ENCODE data around the gene CLTB.

Gene CLTB

DNA sequence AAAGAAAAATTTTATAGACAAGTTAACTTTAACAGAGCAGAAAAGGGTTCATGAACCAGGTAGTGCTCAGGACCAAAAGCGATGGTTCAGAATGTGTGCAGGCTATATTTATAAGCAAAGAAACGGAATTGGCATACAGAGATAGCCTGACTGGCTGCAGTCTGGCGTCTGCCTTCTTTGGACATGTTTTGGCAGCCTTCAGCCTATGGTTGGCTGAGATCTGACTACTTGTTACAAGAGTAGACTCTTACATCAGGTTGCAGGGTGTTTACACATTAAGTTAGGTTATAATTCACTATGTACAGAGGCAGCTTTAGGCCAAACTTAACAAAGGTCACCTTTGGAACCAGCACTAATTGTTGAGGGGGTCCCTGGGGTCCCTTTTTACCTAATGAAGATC is 34.9 kb downstream of the CLTB start:
- Histone ChIP-seq H3K27ac (no peak overlapping the region), H3K27me3 (replicated peaks) (no peaks in the 10 kb centered on the region), H3K4me3 (ENCODE audit: low read depth, low read length) (no peak overlapping the region), H3K36me3 (replicated peaks) (peaks cover 44% of the 10 kb centered on the region)
- in situ Hi-C loops (cut with HindIII; ENCODE audit: low pct_ligation_motif_present, low sequenced_read_pairs), result no loop called here
- TF ChIP-seq, protein P1, sequence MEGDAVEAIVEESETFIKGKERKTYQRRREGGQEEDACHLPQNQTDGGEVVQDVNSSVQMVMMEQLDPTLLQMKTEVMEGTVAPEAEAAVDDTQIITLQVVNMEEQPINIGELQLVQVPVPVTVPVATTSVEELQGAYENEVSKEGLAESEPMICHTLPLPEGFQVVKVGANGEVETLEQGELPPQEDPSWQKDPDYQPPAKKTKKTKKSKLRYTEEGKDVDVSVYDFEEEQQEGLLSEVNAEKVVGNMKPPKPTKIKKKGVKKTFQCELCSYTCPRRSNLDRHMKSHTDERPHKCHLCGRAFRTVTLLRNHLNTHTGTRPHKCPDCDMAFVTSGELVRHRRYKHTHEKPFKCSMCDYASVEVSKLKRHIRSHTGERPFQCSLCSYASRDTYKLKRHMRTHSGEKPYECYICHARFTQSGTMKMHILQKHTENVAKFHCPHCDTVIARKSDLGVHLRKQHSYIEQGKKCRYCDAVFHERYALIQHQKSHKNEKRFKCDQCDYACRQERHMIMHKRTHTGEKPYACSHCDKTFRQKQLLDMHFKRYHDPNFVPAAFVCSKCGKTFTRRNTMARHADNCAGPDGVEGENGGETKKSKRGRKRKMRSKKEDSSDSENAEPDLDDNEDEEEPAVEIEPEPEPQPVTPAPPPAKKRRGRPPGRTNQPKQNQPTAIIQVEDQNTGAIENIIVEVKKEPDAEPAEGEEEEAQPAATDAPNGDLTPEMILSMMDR (IDR thresholded peaks at IDR 0.05; ENCODE audit: low read depth, low read length, missing control alignments), result no peak
- no peak for DNase-seq

DNA sequence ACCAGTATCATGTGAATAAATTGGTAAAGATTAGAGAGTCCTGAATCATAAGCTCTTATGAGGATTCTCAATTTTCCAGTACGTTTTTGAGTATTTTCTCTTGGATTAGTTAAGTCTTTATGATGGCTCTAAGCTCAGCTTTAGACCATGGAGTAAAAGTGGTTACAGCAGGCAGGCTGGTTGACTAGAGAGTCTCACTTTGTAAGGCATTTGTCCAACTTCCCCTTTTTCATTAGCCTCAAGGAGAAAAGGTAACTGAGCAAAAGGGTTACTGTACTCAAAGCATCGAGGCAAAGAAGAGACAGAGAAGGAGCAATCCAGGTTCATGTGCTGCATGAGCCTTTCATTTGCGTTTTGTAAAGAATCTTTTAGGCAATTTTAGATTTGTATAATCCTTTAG is 36.5 kb downstream of the CLTB start:
- TF ChIP-seq, protein P1 (IDR thresholded peaks at IDR 0.05; ENCODE audit: low read depth, low read length, missing control alignments), result no peak
- DNase-seq, result no peak
- peaks cover 34% of the 10 kb centered on the region for H3K36me3 ChIP-seq (replicated peaks)
- H3K27ac ChIP-seq, result no peak overlapping the region
- H3K27me3 ChIP-seq (replicated peaks), result no peaks in the 10 kb centered on the region
- H3K4me3 ChIP-seq (ENCODE audit: low read depth, low read length), result no peak overlapping the region
- in situ Hi-C loops (cut with HindIII; ENCODE audit: low pct_ligation_motif_present, low sequenced_read_pairs), result no loop called here

DNA sequence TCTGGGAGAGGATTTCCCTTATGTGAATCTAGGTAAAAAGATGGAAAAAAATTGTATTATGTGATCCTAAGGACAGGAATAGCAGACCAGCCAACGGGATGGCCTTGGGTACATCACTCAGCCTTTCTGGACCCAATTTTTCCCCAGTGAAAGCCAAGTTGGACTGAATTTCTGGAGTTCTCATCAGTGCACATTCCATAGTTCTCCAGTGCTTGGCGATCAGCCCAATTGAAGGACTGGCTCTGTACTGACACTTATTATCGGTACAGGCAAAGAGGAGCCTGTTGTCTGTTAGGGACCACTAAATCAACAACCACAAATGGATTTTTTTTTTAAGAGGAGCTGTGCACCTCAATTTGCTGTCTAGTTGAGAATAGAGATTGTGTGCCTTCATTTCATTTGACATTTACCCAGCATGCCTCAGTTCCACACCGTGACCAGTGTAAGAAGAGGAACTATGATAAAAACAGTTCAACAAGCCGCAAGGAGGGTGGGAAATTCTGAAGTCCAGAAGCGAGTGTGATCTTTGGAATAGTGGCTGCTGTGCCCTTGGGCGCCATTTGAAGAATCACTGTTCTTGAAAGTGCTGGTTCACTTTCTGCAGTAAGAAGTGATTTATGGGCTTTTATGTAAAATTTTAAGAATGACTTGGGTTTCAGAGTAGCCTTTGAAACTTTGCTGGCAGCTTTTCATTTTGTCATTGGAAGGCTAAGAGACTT is 43.1 kb downstream of the CLTB start:
- TF ChIP-seq, protein P1 (IDR thresholded peaks at IDR 0.05; ENCODE audit: low read depth, low read length, missing control alignments), result no peak

DNA sequence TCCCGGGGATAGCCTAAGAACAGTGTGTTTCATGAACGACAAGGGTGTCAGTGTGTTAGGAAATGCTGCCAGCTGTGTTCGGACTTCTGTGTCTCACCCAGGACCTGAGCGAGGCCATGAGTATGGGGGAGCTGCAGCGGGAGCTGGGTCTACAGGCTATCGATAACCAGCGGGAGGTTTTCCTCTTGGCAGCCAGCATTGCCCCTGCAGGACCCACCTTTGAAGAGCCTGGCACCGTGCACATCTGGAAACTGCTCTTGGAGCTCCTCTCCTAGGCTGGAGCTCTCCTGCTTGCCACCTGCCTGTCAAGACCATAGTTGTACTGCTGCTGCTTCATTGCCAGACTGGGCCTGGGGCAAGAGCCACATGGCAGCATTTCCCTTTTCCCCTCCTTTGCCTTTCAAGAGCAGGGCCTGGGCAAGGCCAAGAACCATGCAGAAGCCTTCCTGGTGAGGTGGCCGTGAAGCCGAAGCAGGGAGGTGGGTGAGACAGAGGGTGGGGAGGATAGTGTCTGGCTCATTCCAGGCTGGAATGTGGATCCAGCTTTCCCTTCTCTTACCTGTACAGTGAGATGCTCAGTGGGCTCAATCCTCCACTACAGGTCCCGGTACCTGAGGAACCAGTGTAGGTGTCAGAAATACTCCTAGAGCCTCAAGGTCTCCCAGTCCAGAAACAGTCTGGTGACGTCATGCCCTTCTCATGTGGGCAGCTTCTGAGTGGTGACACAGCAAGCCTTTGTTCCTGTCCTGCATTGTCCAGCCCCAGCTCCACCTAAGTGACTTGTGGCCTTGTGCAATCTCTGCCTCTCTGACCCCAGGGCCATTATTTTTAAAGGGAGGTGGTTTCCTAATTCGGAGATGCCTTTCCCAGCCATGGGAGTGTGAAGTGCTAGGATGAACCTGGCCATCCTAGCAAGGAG is 44.5 kb downstream of the CLTB start:
- TF ChIP-seq, protein P1 (IDR thresholded peaks at IDR 0.05; ENCODE audit: low read depth, low read length, missing control alignments), result no peak
- in situ Hi-C loops (cut with HindIII; ENCODE audit: low pct_ligation_motif_present, low sequenced_read_pairs), result no loop called here
- H3K27me3 ChIP-seq (replicated peaks), result no peaks in the 10 kb centered on the region
- H3K4me3 ChIP-seq (ENCODE audit: low read depth, low read length), result no peak overlapping the region
- no peak for DNase-seq
- peaks cover 13% of the 10 kb centered on the region for H3K36me3 ChIP-seq (replicated peaks)
- H3K27ac ChIP-seq, result no peak overlapping the region

More for the DNA sequence above, 43.1 kb downstream of the CLTB start:
- Histone ChIP-seq H3K4me3 (ENCODE audit: low read depth, low read length) (no peak overlapping the region), H3K36me3 (replicated peaks) (peaks cover 8% of the 10 kb centered on the region), H3K27ac (no peak overlapping the region), H3K27me3 (replicated peaks) (no peaks in the 10 kb centered on the region)
- DNase-seq, result no peak
- in situ Hi-C loops (cut with HindIII; ENCODE audit: low pct_ligation_motif_present, low sequenced_read_pairs), result no loop called here

DNA sequence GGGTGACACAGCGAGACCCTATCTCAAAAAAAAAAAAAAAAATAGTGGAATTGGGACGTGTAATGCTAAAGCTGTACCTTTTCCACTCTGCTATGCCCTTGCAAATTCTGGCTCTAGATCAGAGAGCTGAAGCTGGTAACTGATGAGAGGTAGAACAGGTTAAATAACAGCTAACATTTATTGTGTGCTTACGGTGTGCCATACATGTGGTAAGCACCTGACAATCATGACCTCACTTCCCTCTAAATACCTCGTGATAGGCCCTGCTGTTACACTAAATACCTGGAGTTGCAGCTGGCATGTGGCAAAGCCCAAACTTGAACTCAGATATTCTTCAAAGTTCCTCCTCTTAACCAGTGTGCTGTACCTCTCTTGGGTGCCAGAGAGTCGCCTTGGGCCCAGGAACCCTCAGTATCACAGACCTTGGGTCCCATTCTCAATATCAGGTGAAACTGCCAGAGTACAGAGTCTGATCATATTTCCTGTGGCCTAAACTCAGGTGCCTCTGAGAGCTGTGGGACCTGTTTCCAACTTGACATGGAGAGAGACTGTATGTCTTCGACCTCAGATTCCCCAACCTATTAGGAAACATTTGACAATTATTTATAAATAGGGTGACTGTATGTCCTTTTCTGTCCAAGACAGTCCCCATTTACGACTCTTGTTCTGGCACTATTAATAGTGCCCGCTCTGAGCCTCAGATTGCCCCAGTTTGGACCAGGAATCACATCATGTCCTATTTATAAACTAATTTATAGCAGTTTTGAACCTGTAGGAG is 46.2 kb downstream of the CLTB start:
- H3K27ac ChIP-seq, result no peak overlapping the region
- in situ Hi-C loops (cut with HindIII; ENCODE audit: low pct_ligation_motif_present, low sequenced_read_pairs), result no loop called here
- TF ChIP-seq, protein P1 (IDR thresholded peaks at IDR 0.05; ENCODE audit: low read depth, low read length, missing control alignments), result no peak
- H3K36me3 ChIP-seq (replicated peaks), result peaks cover 13% of the 10 kb centered on the region
- H3K27me3 ChIP-seq (replicated peaks), result no peaks in the 10 kb centered on the region
- no peak for DNase-seq
- H3K4me3 ChIP-seq (ENCODE audit: low read depth, low read length), result no peak overlapping the region
